ENCODE data around the gene ZCCHC4. TPM values are rescaled to one million over a fixed set of nuclear protein-coding genes. Genes with fewer than 3 reads are reported as not detected.

ZCCHC4 gene
- total and polyA plus RNA-seq, 2 of the 8 experiments (the other 6 are each of a cell fraction or from before 2014, with no cell fraction given): 9.8 to 12.5 TPM

DNA sequence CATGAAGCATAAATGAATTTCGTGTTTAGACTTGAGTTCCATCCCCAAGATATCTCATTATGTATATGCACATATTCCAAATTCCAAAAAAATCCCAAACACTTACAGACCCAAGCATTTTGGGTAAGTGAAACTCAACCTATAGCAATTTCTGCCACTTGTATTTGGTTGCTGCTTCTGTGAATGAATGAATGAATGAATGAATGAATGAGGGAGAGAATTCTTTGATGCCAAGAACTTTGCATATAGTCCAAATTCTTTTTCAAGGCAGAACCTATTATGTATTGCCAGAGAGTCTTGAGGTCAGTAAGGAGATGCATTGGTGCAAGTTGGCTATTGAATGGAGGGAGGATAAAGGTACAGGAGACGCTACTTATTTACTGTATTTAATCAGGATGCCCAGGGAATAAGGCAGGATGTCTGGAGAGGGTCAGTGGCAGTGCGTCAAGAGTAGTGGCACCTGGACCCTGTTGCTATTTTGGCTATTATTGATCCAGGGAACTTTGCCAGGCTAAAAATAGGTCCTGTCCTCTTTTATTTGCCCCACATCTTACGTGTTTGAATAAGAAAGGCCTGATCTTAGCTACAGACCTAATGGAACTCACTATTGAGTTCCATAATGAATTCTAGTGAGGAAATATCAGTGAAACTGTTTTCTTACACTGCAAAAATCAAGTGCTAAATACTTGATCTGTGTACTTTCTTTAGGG, 98.4 kb downstream of the ZCCHC4 start (continued):
- no peak for TF ChIP-seq RAD21 (IDR thresholded peaks at IDR 0.05 in 1 of 2, conservative IDR thresholded peaks at IDR 0.05 in 1 of 2; ENCODE audit: low read depth in 2 of 2, low read length in 2 of 2)
